Nucleus accumbens (tissue), 56 donors: ENCODE measurements around the gene CD320.
"Not testable (repeated sequence)": the region's sequence is repeated elsewhere in the genome, so short reads cannot be mapped to it uniquely, and the experiment has no call there.

Experiments
- DNase-seq, 56 donors: peaks; one replicate each; lab custom pipeline; 2025; lab: John Stamatoyannopoulos, UW

Gene CD320

GRCh38 chr19:8334458-8335342 is 26.5 kb upstream of the CD320 start:
- DNase-seq = peak in 8 of 56 donors; percentile 6 to 52 (median 10)

GRCh38 chr19:8333767-8334457 is 25.8 kb upstream of the CD320 start:
- no peak for DNase-seq

GRCh38 chr19:8332976-8333766 is 25.0 kb upstream of the CD320 start:
- DNase-seq = no peak

- no peak for DNase-seq
Observed at GRCh38 chr19:8331263-8331845, 23.2 kb upstream of the CD320 start.

- DNase-seq = no peak
Observed at GRCh38 chr19:8329996-8330395, 21.8 kb upstream of the CD320 start.

- no peak for DNase-seq
Observed at GRCh38 chr19:8325454-8325853, 17.3 kb upstream of the CD320 start.

GRCh38 chr19:8324186-8325050 is 16.3 kb upstream of the CD320 start:
- no peak for DNase-seq

- DNase-seq = no peak
Observed at GRCh38 chr19:8323781-8324185, 15.6 kb upstream of the CD320 start.

GRCh38 chr19:8322638-8322997 is 14.5 kb upstream of the CD320 start:
- no peak for DNase-seq

- DNase-seq = no peak
Observed at GRCh38 chr19:8321986-8322637, 14.0 kb upstream of the CD320 start.

- DNase-seq = peak; percentile 70 to 98 (median 92)
Observed at GRCh38 chr19:8321067-8321985, 13.2 kb upstream of the CD320 start, which contains the start of the genes NDUFA7 and RPS28. TSS of gene NDUFA7 (minus strand) at chr19:8321375. CDS start at chr19:8321358, 17 bp downstream. TSS of gene RPS28 (plus strand) at chr19:8321496. CDS start at chr19:8321531, 35 bp downstream.

- peak in 3 of 56 donors; percentile 34 to 51 (median 49) for DNase-seq
Observed at GRCh38 chr19:8320564-8321066, 12.5 kb upstream of the CD320 start.

GRCh38 chr19:8319807-8320520 is 11.8 kb upstream of the CD320 start:
- no peak for DNase-seq

- not testable (repeated sequence) for DNase-seq
Observed at GRCh38 chr19:8318835-8319234, 10.7 kb upstream of the CD320 start.

GRCh38 chr19:8316351-8317125 is 8.4 kb upstream of the CD320 start:
- no peak for DNase-seq

GRCh38 chr19:8314981-8315640 is 7.0 kb upstream of the CD320 start:
- not testable (repeated sequence) for DNase-seq
